ENCODE data around the gene TRIM6.
"Not testable (repeated sequence)": the region's sequence is repeated elsewhere in the genome, so short reads cannot be mapped to it uniquely, and the experiment has no call there.

GRCh38 chr11:5602791-5603190 is 6.4 kb downstream of the TRIM6 start:
- TF ChIP-seq CTCF, POLR2A (IDR thresholded peaks at IDR 0.05): not testable (repeated sequence)

Data from prostate gland (tissue), 2 donors.